ENCODE results near the gene KLHL1.

The KLHL1 gene

DNA sequence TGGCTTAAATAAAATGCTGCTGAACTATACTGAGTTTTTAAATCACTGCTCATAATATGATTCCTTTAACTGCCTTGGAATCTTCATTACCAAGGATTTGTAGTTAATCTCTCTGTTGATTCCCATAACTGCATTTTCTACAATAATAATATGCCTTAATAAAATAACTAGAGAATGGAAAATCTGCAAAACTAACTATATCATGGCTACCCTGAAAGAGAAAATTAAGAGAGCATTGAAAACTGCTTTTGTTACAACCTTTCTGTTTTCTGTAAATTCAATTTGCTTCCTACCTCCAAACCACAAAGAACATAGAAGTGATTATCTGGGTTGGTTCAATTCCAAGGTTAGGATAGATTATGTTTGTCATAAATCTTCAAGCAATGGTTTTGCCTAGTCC lies 203.5 kb downstream of the KLHL1 start:
- H3K4me3 ChIP-seq = no peak overlapping the region
- peaks cover 15% of the 10 kb centered on the region for H3K4me1 ChIP-seq
- in situ Hi-C loops (cut with MboI; ENCODE audit: low sequenced_read_pairs) = no loop called here
- DNase-seq (ENCODE audit: low spot score in 2 of 2) = peak in 1 of 2 experiments; percentile 45
- H3K9me3 ChIP-seq = no peaks in the 10 kb centered on the region
- no peaks in the 10 kb centered on the region for H3K36me3 ChIP-seq (replicated peaks)
- H3K27me3 ChIP-seq (ENCODE audit: low read depth) = no peaks in the 10 kb centered on the region

DNA sequence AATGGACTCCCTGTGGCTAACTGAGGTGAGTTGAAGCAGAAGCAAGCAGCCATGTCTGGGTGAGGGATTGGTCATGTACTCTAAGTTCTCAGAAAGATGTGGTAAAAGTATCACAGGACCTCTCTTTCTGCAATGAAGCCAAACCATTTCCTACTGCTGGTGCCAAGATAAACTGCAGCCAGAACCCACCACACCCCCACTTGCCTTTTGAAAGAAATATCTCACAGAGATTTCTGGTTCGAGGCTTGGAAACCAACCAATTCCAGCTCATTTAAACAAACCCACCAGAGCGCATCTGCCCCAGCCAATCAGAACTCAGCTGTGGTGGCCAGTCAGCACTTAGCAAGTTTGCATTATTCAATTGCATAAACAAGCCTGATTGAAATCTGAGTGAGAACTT lies 205.2 kb downstream of the KLHL1 start:
- H3K9me3 ChIP-seq = no peaks in the 10 kb centered on the region
- H3K4me1 ChIP-seq = peaks cover 17% of the 10 kb centered on the region
- no peak overlapping the region for H3K4me3 ChIP-seq
- DNase-seq (ENCODE audit: low spot score in 2 of 2) = no peak
- no peaks in the 10 kb centered on the region for H3K36me3 ChIP-seq (replicated peaks)
- in situ Hi-C loops (cut with MboI; ENCODE audit: low sequenced_read_pairs) = no loop called here
- no peaks in the 10 kb centered on the region for H3K27me3 ChIP-seq (ENCODE audit: low read depth)

DNA sequence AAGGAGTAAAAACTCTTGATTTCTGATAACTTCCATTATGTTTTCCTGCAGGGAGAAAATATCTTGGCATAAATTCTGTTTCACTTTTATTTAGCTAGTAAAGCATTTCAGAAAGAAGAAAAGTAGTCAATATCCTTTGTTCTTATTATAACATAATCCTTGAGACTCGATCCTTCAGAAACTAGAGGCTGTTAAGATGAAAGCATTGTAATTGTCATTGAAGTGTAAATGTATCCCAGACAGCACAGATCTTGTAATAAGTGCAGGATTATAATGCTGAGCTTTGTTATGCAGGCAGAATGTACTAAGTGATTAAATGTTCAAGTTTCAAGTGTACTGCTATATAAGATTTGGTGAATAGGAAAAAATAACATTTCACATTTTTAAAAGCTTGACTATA lies 225.8 kb downstream of the KLHL1 start:
- H3K36me3 ChIP-seq (replicated peaks) = no peaks in the 10 kb centered on the region
- H3K4me3 ChIP-seq = no peak overlapping the region
- peaks cover 12% of the 10 kb centered on the region; the same call in 1 of the 2 replicates for H3K27me3 ChIP-seq (ENCODE audit: low read depth)
- in situ Hi-C loops (cut with MboI; ENCODE audit: low sequenced_read_pairs) = no loop called here
- peak in 1 of 2 experiments; percentile 97 for DNase-seq (ENCODE audit: low spot score in 2 of 2)
- peaks cover 11% of the 10 kb centered on the region for H3K4me1 ChIP-seq
- H3K9me3 ChIP-seq = no peaks in the 10 kb centered on the region

DNA sequence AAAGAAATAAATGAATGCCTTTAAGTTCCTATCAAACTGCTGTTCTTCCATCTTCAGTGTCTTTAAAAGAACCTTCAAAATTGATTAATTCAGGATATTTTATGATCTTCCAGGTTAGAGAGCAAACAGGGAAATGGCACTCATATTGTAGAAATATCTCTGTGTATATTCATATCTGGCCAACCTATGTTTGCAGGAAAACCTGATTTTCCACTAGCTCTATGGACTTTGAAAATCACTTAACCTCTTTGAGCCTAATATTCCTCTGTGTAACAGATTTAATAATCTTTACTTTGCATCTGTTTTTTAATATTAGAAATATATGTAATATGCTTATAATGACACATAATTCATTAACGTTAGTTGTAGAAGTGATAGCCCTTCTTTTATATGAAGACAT lies 228.3 kb downstream of the KLHL1 start:
- H3K27me3 ChIP-seq (ENCODE audit: low read depth) = 0 out of 2 replicates have a peak, but pooled peaks cover 6% of the 10 kb centered on the region
- H3K36me3 ChIP-seq (replicated peaks) = no peaks in the 10 kb centered on the region
- no peaks in the 10 kb centered on the region for H3K9me3 ChIP-seq
- in situ Hi-C loops (cut with MboI; ENCODE audit: low sequenced_read_pairs) = no loop called here
- no peak for DNase-seq (ENCODE audit: low spot score in 2 of 2)
- H3K4me3 ChIP-seq = no peak overlapping the region
- H3K4me1 ChIP-seq = peaks cover 11% of the 10 kb centered on the region

DNA sequence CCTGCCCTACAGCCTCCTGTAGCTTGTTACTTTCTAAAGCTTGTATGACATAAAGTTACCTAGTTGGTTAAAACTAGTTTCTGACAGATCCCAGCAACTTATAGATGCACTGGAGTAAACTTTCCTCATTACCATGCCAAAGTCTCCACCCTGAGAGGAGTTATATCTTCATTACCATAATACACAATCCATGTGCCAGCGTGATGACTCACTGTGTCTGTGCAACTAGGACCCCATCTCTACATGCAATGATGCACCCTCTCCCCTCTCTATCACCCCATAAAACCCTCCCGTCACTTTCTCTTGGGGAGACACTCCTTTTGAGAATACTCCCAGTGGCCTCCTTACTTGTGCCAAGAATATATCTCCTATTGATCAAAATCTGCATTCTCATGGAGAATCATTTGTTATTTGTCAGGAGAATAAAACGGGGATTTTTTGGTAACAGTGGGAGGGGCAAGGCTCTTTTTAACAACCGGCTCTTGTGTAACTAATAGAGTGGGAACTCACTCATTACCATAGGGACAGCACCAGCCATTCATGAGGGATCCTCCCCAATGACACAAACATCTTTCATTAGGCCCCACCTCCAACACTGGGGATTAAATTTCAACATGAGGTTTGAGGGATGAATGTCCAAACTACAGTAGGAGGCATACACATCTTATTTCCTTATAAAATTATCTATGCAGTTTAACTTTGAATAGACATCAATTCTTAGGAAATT lies 235.8 kb downstream of the KLHL1 start:
- no peak overlapping the region for H3K4me3 ChIP-seq
- DNase-seq (ENCODE audit: low spot score in 2 of 2) = no peak
- in situ Hi-C loops (cut with MboI; ENCODE audit: low sequenced_read_pairs) = loop anchor here (25.0 kb wide), 2 partner anchors 335 to 690 kb away; no protein-coding TSS in a partner anchor
- no peaks in the 10 kb centered on the region for H3K27me3 ChIP-seq (ENCODE audit: low read depth)
- no peaks in the 10 kb centered on the region for H3K4me1 ChIP-seq
- H3K9me3 ChIP-seq = no peaks in the 10 kb centered on the region
- no peaks in the 10 kb centered on the region for H3K36me3 ChIP-seq (replicated peaks)

DNA sequence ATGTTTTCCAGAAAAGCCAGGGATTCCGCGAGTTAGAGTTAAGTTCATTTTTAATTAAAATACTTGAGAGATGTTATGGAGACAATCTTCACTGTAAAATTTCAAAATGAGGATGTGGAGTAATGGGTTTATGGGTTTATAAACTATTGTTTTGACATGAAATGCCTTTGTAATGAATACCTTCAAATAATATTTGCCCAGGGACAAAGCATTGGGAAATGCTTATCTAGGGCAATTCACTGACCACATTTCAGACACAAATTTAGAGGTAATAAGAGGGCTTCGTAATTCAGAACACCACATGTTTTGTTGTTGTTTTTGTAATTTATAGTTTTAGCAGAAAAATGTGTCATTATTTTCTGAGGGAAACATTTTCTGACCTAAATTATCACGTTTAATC lies 241.7 kb downstream of the KLHL1 start:
- H3K4me3 ChIP-seq = no peak overlapping the region
- no peaks in the 10 kb centered on the region for H3K36me3 ChIP-seq (replicated peaks)
- DNase-seq (ENCODE audit: low spot score in 2 of 2) = no peak
- in situ Hi-C loops (cut with MboI; ENCODE audit: low sequenced_read_pairs) = loop anchor here (25.0 kb wide), 2 partner anchors 329 to 696 kb away; no protein-coding TSS in a partner anchor
- H3K9me3 ChIP-seq = no peaks in the 10 kb centered on the region
- H3K4me1 ChIP-seq = no peaks in the 10 kb centered on the region
- no peaks in the 10 kb centered on the region for H3K27me3 ChIP-seq (ENCODE audit: low read depth)

DNA sequence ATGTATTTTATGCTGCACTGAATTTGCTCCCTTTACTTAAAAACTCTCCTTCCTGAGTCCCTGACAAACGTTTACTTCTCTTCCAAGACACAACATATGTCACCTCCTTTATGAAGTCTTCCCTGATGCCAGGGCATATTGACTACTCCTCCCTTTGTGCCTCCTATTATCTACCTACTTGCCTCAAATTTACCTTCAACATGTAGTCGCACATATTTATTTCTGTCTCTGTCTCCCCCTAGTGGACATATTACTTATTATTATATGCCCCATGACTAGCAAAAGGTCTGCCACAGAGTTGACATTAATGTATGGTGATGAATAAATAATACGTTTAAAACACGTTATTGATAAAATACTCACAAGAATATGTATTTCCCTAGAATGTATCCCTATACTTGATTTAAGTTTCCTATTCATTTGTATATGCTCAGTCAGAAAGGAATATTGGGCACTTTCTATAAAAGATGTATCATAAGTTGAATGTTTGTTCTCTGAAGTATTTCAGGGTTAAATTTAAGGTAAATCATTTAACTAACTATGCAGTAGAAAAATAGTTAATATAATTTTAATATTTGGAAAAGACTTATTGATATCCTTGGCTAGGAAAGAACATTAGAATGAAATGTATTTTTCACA lies 250.9 kb downstream of the KLHL1 start:
- Histone ChIP-seq H3K4me3 (no peak overlapping the region), H3K9me3 (no peaks in the 10 kb centered on the region), H3K36me3 (replicated peaks) (no peaks in the 10 kb centered on the region), H3K4me1 (peaks cover 5% of the 10 kb centered on the region), H3K27me3 (ENCODE audit: low read depth) (no peaks in the 10 kb centered on the region)
- in situ Hi-C loops (cut with MboI; ENCODE audit: low sequenced_read_pairs) = loop anchor here (25.0 kb wide), 2 partner anchors 320 to 705 kb away; no protein-coding TSS in a partner anchor
- DNase-seq (ENCODE audit: low spot score in 2 of 2) = peak in 1 of 2 experiments; percentile 71

DNA sequence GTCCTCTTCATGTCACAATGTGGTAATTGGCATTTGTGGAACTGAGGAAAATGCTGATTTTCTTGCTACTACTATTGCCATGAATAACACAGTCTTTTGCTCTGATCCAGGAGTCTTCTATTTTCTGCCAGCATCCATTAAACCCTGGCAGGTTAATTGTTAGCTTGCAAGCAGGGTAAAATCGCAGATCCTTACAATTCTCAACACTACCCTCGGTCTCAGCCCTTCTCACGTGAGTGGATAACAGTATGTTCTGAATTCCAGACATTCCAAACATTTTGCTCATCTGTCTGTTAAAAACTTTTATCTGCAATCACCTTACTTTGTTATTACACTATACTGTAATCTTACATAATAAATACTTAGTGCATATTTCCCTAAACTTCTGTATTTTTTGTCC lies 251.9 kb downstream of the KLHL1 start:
- in situ Hi-C loops (cut with MboI; ENCODE audit: low sequenced_read_pairs) = loop anchor here (25.0 kb wide), 2 partner anchors 319 to 706 kb away; no protein-coding TSS in a partner anchor
- peaks cover 5% of the 10 kb centered on the region for H3K4me1 ChIP-seq
- no peaks in the 10 kb centered on the region for H3K27me3 ChIP-seq (ENCODE audit: low read depth)
- DNase-seq (ENCODE audit: low spot score in 2 of 2) = peak in 1 of 2 experiments; percentile 19
- no peak overlapping the region for H3K4me3 ChIP-seq
- no peaks in the 10 kb centered on the region for H3K9me3 ChIP-seq
- H3K36me3 ChIP-seq (replicated peaks) = no peaks in the 10 kb centered on the region

DNA sequence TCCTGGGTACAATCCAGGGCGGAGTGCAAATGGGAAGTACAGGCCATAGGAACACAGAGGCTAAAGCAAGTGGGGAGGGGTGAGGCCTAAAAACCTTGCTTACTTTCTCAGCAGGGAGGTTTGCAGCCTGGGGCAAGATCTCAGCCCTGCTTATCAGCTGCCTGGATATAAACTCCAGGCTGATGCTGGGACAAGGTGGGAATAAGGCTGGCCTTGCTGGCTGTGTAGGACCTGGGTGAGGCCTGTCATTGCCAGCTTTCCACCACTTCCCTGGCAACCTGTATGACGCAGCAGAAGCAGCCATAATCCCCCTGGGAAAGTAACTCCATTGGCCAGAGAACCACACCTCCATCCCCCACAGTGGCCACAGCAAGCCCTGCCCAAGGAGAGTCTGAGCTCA lies 279.7 kb downstream of the KLHL1 start:
- DNase-seq (ENCODE audit: low spot score in 2 of 2) = no peak
- Histone ChIP-seq H3K9me3 (no peaks in the 10 kb centered on the region), H3K4me1 (no peaks in the 10 kb centered on the region), H3K27me3 (ENCODE audit: low read depth) (no peaks in the 10 kb centered on the region), H3K36me3 (replicated peaks) (no peaks in the 10 kb centered on the region), H3K4me3 (no peak overlapping the region)
- in situ Hi-C loops (cut with MboI; ENCODE audit: low sequenced_read_pairs) = no loop called here

DNA sequence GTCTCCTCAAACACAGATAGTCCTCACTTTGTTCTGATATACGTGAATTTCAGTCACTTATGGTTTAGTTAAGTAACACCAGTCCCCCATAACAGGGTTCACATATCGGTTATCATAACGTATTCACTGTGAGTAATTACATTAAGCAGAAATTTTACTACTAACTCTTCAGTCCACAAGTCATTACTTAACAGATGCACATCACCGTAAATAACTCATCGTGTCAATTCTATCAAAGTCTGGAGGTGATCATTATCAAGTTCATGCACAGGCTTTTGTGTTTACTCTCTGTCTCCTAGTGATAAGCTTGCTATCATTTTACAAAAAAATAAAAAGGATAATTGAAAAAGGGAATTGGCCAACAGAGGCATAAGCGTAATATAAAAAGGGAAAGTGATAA lies 288.1 kb downstream of the KLHL1 start:
- Histone ChIP-seq H3K36me3 (replicated peaks) (no peaks in the 10 kb centered on the region), H3K4me3 (no peak overlapping the region), H3K9me3 (no peaks in the 10 kb centered on the region), H3K27me3 (ENCODE audit: low read depth) (no peaks in the 10 kb centered on the region), H3K4me1 (no peaks in the 10 kb centered on the region)
- no peak for DNase-seq (ENCODE audit: low spot score in 2 of 2)
- in situ Hi-C loops (cut with MboI; ENCODE audit: low sequenced_read_pairs) = no loop called here

DNA sequence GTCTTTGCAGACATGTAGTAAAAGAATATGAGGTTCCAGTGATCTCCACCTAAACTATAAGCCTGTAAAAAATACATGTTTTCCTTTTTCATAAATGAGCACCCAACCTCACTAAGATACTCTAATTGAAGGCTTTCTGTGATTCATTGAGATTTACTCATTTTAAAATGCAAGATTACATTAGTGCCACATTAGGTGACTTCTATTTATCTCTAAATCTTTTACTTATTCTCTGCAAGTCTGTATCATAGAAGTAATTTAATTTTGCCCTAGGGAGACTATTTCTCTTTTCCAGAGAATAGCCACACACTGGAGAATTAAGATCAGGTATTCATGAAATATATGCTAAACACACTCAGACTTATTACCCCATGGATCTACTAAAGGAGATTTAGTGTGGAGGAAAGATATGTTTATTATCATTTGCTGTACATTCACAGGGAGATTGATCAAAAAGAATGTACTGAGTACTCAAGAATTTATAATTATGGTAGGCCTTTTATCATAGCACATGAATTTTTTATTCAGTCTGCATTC lies 290.9 kb downstream of the KLHL1 start:
- Histone ChIP-seq H3K4me1 (no peaks in the 10 kb centered on the region), H3K27me3 (ENCODE audit: low read depth) (no peaks in the 10 kb centered on the region), H3K9me3 (no peaks in the 10 kb centered on the region), H3K36me3 (replicated peaks) (no peaks in the 10 kb centered on the region), H3K4me3 (no peak overlapping the region)
- DNase-seq (ENCODE audit: low spot score in 2 of 2) = no peak
- in situ Hi-C loops (cut with MboI; ENCODE audit: low sequenced_read_pairs) = no loop called here

DNA sequence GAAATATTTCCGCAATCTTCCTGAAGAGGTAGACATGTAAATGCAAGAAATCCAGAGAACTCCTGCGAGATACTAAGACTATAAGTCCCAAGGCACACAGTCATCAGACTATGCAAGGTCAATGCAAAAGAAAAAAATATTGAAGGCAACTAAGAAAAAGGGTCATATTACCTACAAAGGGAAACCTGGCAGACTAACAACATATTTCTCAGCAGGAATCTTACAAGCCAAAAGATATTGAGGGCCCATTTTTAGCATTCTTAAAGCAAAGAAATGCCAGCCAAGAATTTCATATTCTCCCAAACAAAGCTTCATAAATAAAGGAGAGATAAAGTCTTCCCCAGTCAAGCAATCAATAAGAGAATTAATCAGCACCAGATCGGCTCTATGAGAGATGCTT lies 299.1 kb downstream of the KLHL1 start:
- no peaks in the 10 kb centered on the region for H3K9me3 ChIP-seq
- H3K4me1 ChIP-seq = no peaks in the 10 kb centered on the region
- no peak overlapping the region for H3K4me3 ChIP-seq
- no peak for DNase-seq (ENCODE audit: low spot score in 2 of 2)
- in situ Hi-C loops (cut with MboI; ENCODE audit: low sequenced_read_pairs) = no loop called here
- H3K27me3 ChIP-seq (ENCODE audit: low read depth) = no peaks in the 10 kb centered on the region
- H3K36me3 ChIP-seq (replicated peaks) = no peaks in the 10 kb centered on the region

DNA sequence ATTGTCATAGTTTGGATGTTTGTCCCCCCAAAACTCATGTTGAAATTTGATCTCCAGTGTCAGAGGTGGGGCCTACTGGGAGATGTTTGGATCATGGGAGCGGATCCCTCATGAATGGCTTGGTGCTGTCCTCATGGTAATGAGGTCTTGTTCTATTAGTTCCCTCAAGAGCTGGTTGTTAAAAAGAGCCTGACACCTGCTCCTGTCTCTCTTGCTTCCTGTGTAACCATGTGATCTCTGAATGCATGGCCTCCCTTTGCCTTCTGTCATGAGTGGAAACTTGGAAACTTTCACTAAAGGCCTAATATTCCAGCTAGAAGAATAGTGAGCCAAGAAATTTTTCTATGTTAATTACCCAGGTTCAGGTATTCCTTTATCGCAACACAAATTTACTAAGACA lies 312.0 kb downstream of the KLHL1 start:
- in situ Hi-C loops (cut with MboI; ENCODE audit: low sequenced_read_pairs) = no loop called here
- 0 out of 2 replicates have a peak, but pooled peaks cover 2% of the 10 kb centered on the region for H3K4me1 ChIP-seq
- no peaks in the 10 kb centered on the region for H3K27me3 ChIP-seq (ENCODE audit: low read depth)
- DNase-seq (ENCODE audit: low spot score in 2 of 2) = no peak
- H3K36me3 ChIP-seq (replicated peaks) = no peaks in the 10 kb centered on the region
- H3K4me3 ChIP-seq = no peak overlapping the region
- no peaks in the 10 kb centered on the region for H3K9me3 ChIP-seq

DNA sequence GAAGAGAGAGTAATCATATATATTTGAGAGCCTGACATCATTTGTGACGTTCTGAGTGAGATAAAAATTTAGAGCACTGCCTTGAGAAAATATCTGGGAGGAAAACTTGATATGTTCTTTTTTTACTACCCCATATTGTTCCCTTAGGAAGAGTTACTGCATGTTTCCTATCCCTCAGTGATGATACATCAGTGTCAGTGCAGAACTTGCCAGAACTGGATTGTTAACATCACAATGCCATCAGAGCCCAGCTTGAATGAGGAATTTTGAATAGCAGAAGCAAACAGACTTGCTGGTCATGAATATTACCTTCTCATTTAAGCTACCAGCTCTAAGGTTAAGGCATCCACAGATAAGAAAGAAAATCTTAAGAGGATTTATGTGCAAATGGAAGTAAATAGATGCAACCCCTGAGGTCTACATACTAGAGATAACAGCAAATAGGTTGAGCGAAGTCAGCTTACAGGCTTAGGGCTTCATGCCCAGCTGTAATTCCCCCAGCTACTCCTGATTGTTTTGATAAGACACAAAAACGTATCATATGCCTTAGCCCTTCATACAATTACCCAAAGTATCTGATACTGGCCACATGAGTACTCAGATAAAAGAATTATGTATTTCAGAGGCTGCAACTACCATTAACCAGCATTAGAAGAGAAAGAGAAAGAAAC lies 314.3 kb downstream of the KLHL1 start:
- H3K27me3 ChIP-seq (ENCODE audit: low read depth) = no peaks in the 10 kb centered on the region
- 0 out of 2 replicates have a peak, but pooled peaks cover 2% of the 10 kb centered on the region for H3K4me1 ChIP-seq
- no peaks in the 10 kb centered on the region for H3K36me3 ChIP-seq (replicated peaks)
- H3K4me3 ChIP-seq = no peak overlapping the region
- in situ Hi-C loops (cut with MboI; ENCODE audit: low sequenced_read_pairs) = no loop called here
- DNase-seq (ENCODE audit: low spot score in 2 of 2) = peak; percentile 8 to 21
- H3K9me3 ChIP-seq = no peaks in the 10 kb centered on the region

Data from HAP-1 (cell line).